Epidermal melanocyte (primary cell): ENCODE measurements around the gene SLC22A25.
"Not testable (repeated sequence)": the region's sequence is repeated elsewhere in the genome, so short reads cannot be mapped to it uniquely, and the experiment has no call there.

ENCODE experiments used
- DNase-seq: peaks from one replicate; pipeline ENCODE4 v3.0.0; 2011; ENCODE audit warnings: low spot score; ENCODE audit not compliant: insufficient read length

The SLC22A25 gene

GRCh38 chr11:63235471-63236461, 7.6 kb downstream of the SLC22A25 start:
- DNase-seq, result not testable (repeated sequence)

DNA sequence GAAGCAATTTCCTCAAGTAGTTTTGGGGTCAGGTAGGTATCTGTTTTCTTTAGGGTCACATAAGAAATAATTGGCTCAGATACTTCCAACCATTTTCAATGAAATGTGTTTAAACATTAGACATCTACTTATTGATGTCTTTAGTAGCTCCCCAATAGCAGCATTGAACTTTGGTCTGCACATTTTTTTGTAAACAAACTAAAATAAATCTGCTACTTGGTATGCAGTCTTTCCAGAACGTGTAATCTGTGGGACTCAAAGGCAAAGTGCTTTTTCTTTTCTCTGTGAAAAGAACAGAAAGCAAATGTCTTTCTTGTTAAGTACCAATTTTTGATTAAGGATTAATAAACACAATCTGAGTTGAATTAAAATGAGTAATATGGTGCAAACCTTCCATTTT, 13.6 kb downstream of the SLC22A25 start:
- DNase-seq, result no peak

GRCh38 chr11:63227521-63228107, 15.8 kb downstream of the SLC22A25 start:
- no peak for DNase-seq

DNA sequence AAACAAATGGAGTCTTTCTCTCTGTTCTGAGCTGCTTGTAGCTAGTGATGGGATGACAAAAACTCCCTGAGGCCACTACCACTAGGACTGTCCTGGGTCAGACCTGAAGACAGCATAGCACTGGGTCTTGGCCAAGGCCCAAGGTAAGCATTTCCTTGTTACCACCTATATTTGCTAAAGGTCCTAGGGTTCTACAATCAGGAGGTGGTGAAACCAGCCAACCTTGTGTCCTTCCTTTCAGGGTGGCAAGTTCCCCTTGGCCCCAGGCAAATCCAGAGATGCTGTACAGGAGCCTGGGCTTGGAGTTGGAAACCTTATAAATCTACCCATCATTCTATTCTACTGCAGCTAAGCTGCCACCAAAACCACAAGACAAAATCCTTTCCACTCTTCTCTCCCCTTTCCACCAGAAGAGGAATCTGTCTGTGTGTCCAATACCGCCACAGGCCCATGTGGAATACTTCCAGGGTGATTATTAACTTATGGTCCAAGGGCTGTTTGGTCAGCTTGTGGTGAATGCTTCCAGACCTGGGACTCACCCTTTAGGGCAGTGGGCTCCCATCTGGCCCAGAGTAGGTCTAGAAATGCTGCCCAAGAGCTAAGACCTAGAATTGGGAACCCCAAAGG, 16.8 kb downstream of the SLC22A25 start:
- DNase-seq, result no peak

GRCh38 chr11:63214093-63214492, 29.3 kb downstream of the SLC22A25 start:
- no peak for DNase-seq

GRCh38 chr11:63212742-63213141, 30.7 kb downstream of the SLC22A25 start:
- no peak for DNase-seq

DNA sequence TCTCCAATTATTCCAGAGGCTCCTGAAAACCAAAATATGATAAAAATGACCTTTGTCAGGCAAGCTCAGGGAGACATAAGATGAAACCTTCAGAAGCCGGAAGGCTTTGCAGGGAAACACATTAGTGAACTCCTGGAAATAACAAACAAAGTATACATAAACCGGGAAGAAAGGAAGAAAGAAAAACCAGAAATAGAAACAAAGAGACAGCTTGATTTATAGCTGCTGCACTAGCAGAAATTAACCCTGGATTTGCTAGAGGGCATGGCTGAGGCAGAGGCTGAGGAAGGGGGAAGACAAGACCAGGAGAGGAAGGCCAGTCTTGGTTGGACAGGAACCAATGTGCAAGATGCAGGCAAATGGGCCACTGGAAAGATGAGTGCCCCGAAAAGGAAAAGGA, 33.3 kb downstream of the SLC22A25 start:
- no peak for DNase-seq
